ENCODE data around the gene IPCEF1.

Gene IPCEF1

DNA sequence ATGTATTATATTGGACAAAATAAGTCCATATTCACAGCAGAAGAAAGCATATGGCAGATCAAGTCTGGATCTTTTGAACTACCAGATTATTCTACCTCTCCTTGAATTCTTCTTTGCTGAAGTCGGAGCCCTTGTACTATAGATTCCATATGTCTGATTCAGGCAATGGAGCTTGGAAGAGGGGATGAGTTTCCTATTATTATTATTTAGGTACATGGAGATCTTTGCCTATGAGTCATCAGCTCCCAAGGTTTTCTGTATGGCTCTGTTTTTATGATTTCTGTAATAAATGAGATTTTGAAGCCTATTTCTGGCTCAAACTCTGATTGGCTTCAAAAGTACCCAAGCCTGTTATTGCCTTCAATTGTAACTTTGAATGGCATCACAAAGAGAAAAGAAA is 245.6 kb downstream of the IPCEF1 start:
- TF ChIP-seq, protein P1, sequence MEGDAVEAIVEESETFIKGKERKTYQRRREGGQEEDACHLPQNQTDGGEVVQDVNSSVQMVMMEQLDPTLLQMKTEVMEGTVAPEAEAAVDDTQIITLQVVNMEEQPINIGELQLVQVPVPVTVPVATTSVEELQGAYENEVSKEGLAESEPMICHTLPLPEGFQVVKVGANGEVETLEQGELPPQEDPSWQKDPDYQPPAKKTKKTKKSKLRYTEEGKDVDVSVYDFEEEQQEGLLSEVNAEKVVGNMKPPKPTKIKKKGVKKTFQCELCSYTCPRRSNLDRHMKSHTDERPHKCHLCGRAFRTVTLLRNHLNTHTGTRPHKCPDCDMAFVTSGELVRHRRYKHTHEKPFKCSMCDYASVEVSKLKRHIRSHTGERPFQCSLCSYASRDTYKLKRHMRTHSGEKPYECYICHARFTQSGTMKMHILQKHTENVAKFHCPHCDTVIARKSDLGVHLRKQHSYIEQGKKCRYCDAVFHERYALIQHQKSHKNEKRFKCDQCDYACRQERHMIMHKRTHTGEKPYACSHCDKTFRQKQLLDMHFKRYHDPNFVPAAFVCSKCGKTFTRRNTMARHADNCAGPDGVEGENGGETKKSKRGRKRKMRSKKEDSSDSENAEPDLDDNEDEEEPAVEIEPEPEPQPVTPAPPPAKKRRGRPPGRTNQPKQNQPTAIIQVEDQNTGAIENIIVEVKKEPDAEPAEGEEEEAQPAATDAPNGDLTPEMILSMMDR (IDR thresholded peaks at IDR 0.05; ENCODE audit: control insufficient read depth, insufficient read depth, low read depth, low read length, missing control alignments), result no peak

DNA sequence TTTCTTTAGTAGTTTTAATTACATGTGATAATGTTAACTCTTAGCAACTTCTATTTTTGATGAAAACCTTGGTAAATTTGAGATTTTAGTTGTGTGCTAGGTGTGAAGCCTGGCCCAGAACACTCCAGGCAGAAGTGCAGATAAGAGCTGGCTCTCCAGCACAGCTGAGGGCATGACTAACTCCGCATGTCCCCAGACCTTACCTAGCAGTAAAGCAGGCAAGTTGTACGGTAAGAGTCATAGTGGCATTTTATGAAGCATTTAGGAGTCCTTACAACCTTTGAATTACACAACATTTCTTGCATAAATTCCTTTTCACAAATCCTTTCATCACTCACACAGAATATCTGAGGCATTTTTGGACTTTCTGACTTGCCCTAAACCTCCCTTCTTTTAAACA is 250.4 kb downstream of the IPCEF1 start:
- TF ChIP-seq, protein P1 (IDR thresholded peaks at IDR 0.05; ENCODE audit: control insufficient read depth, insufficient read depth, low read depth, low read length, missing control alignments), result no peak
- no peak overlapping the region for H3K4me3 ChIP-seq (ENCODE audit: control insufficient read depth, low read depth, low read length)
- DNase-seq (ENCODE audit: low read depth), result no peak

More for the DNA sequence above, 245.6 kb downstream of the IPCEF1 start:
- no peak overlapping the region for H3K4me3 ChIP-seq (ENCODE audit: control insufficient read depth, low read depth, low read length)
- no peak for DNase-seq (ENCODE audit: low read depth)

Measured in AG09309 (cell line).